GM23248 (cell line): ENCODE measurements around the gene PNPLA8. TPM values are rescaled to one million over a fixed set of nuclear protein-coding genes. Genes with fewer than 3 reads are reported as not detected.

Experiments used
- DNase-seq: peaks from one replicate; pipeline ENCODE4 v3.0.0-alpha.2; 2015
- H2AFZ ChIP-seq: fragments of 200-600 bp; sonication (generic); 2 replicates; pipeline ENCODE4 v1.6.1; 2016; ENCODE audit warnings: antibody characterized with exemption
- H3F3A ChIP-seq: fragments of 200-600 bp; sonication (generic); 2 replicates; pipeline ENCODE4 v1.6.1; 2016; ENCODE audit warnings: mild to moderate bottlenecking, antibody characterized with exemption, mixed run types; ENCODE audit not compliant: insufficient read depth
- H3K27ac ChIP-seq: fragments of 200-600 bp; sonication (generic); 2 replicates; pipeline ENCODE4 v1.5.1; 2016; ENCODE audit warnings: mild to moderate bottlenecking
- H3K27me3 ChIP-seq: fragments of 200-600 bp; sonication (generic); replicated peaks from 2 replicates; pipeline ENCODE4 v1.6.1; 2016; ENCODE audit warnings: mild to moderate bottlenecking; ENCODE audit not compliant: insufficient read depth
- H3K36me3 ChIP-seq: fragments of 200-600 bp; sonication (generic); 2 replicates; pipeline ENCODE4 v1.6.1; 2016; ENCODE audit warnings: low read depth, mild to moderate bottlenecking
- H3K4me1 ChIP-seq: fragments of 200-600 bp; sonication (generic); 2 replicates; pipeline ENCODE4 v1.6.1; 2016; ENCODE audit warnings: mild to moderate bottlenecking; ENCODE audit not compliant: insufficient read depth
- H3K4me2 ChIP-seq: fragments of 200-600 bp; sonication (generic); one replicate; pipeline ENCODE4 v1.6.1; 2016; ENCODE audit warnings: mild to moderate bottlenecking; ENCODE audit not compliant: unreplicated experiment
- H3K4me3 ChIP-seq: fragments of 200-600 bp; sonication (generic); 2 replicates; pipeline ENCODE4 v1.5.1; 2016; ENCODE audit warnings: mild to moderate bottlenecking
- H3K79me2 ChIP-seq: fragments of 200-600 bp; sonication (generic); 2 replicates; pipeline ENCODE4 v1.6.1; 2016; ENCODE audit warnings: mild to moderate bottlenecking; ENCODE audit not compliant: insufficient read depth
- H3K9ac ChIP-seq: fragments of 200-600 bp; sonication (generic); 2 replicates; pipeline ENCODE4 v1.6.1; 2016; ENCODE audit warnings: mild to moderate bottlenecking
- H3K9me2 ChIP-seq: fragments of 200-600 bp; sonication (generic); 2 replicates; pipeline ENCODE4 v1.6.1; 2016; ENCODE audit warnings: mixed run types, mild to moderate bottlenecking, moderate library complexity; ENCODE audit not compliant: insufficient read depth
- H3K9me3 ChIP-seq: fragments of 200-600 bp; sonication (generic); one replicate; pipeline ENCODE4 v1.6.1; 2017; ENCODE audit warnings: low read depth
- H4K20me1 ChIP-seq: fragments of 200-600 bp; sonication (generic); 2 replicates; pipeline ENCODE4 v1.6.0; 2016; ENCODE audit not compliant: insufficient read depth
- EZH2 ChIP-seq: fragments of 200-600 bp; sonication (generic); IDR thresholded peaks from 2 replicates; pipeline ENCODE4 v1.6.1; 2018; ENCODE audit warnings: antibody characterized with exemption, mild to moderate bottlenecking; ENCODE audit not compliant: insufficient read depth, poor library complexity, severe bottlenecking
- EZH2phosphoT487 ChIP-seq: fragments of 200-600 bp; sonication (generic); IDR thresholded peaks from 2 replicates; pipeline ENCODE4 v1.6.1; 2018; ENCODE audit warnings: antibody characterized with exemption, moderate library complexity, mild to moderate bottlenecking, low read depth; ENCODE audit not compliant: insufficient read depth
- WGBS, 2 experiments: methylation state at CpG; one replicate each; pipeline ENCODE4 v1.1.6; 2015 to 2017; ENCODE audit warnings: low lambda C conversion rate in 2 of 2, low coverage in 1 of 2; ENCODE audit errors: missing lambda C conversion rate in 2 of 2; 5-methylcytosine and 5-hydroxymethylcytosine counted together
- in situ Hi-C: fragments of 300-500 bp; cut with MboI; formaldehyde crosslinking; loops from 2 replicates; pipeline ENCODE4 v1.15.0; 2020
- polyA plus RNA-seq: library from polyadenylated mRNA; unstranded; fragments of >200 nt; fragmentation: Nextera tagmentation; extraction: Ambion mirVana; gene quantifications from 2 replicates; pipeline ENCODE4 v1.2.1, GENCODE V29; 2016
- total RNA-seq: library from RNA; depleted of rRNA; stranded (reverse); fragments of >200 nt; shearing (Covaris generic); gene quantifications from 2 replicates; pipeline ENCODE4 v1.2.3, GENCODE V29; 2014

Gene PNPLA8
- total and polyA plus RNA-seq, 2 experiments from 2014 or later = 29.1 to 33.4 TPM

- Histone ChIP-seq H3K9me2 (no peaks in the 10 kb centered on the region), H3K36me3 (no peaks in the 10 kb centered on the region), H3K4me2 (no peak overlapping the region), H3K4me1 (no peaks in the 10 kb centered on the region), H4K20me1 (0 out of 2 replicates have a peak, but pooled peaks cover 2% of the 10 kb centered on the region), H3K27ac (no peak overlapping the region), H3K9ac (no peak overlapping the region), H3K4me3 (no peak overlapping the region), H3K79me2 (no peaks in the 10 kb centered on the region), H3K27me3 (no peaks in the 10 kb centered on the region), H3K9me3 (no peaks in the 10 kb centered on the region), H3F3A (no peaks in the 10 kb centered on the region), H2AFZ (no peak overlapping the region)
- 69 to 88% methylated on average over 2 of the region's 2 CpGs for WGBS, 2 experiments
- no peak for DNase-seq
- TF ChIP-seq EZH2phosphoT487 (no peak), EZH2 (no peak)
- in situ Hi-C loops = no loop called here
Observed at GRCh38 chr7:108451296-108451848, 74.6 kb downstream of the PNPLA8 start.

- WGBS, 2 experiments = 45 to 62% methylated on average over 1 of the region's 1 CpG
- no peak overlapping the region for H3K27ac ChIP-seq
- no peak overlapping the region for H3K9ac ChIP-seq
- H3K9me2 ChIP-seq = no peaks in the 10 kb centered on the region
- no peaks in the 10 kb centered on the region for H3K9me3 ChIP-seq
- in situ Hi-C loops = no loop called here
- H3K36me3 ChIP-seq = no peaks in the 10 kb centered on the region
- DNase-seq = no peak
- no peak overlapping the region for H2AFZ ChIP-seq
- H3K4me1 ChIP-seq = no peaks in the 10 kb centered on the region
- H4K20me1 ChIP-seq = 0 out of 2 replicates have a peak, but pooled peaks cover 2% of the 10 kb centered on the region
- no peaks in the 10 kb centered on the region for H3K27me3 ChIP-seq
- H3F3A ChIP-seq = no peaks in the 10 kb centered on the region
- TF ChIP-seq EZH2phosphoT487 (no peak), EZH2 (no peak)
- H3K4me3 ChIP-seq = no peak overlapping the region
- no peak overlapping the region for H3K4me2 ChIP-seq
- no peaks in the 10 kb centered on the region for H3K79me2 ChIP-seq
Observed at GRCh38 chr7:108450160-108450559, 75.8 kb downstream of the PNPLA8 start.

- Histone ChIP-seq H4K20me1 (0 out of 2 replicates have a peak, but pooled peaks cover 2% of the 10 kb centered on the region), H3K79me2 (no peaks in the 10 kb centered on the region), H3K9ac (no peak overlapping the region), H3K36me3 (no peaks in the 10 kb centered on the region), H3K9me2 (no peaks in the 10 kb centered on the region), H3K4me2 (no peak overlapping the region), H3F3A (no peaks in the 10 kb centered on the region), H3K27ac (no peak overlapping the region), H3K4me3 (no peak overlapping the region), H3K4me1 (no peaks in the 10 kb centered on the region), H3K9me3 (no peaks in the 10 kb centered on the region), H2AFZ (no peak overlapping the region), H3K27me3 (no peaks in the 10 kb centered on the region)
- DNase-seq = no peak
- no peak for TF ChIP-seq EZH2phosphoT487
- no peak for TF ChIP-seq EZH2
- in situ Hi-C loops = no loop called here
Observed at GRCh38 chr7:108449521-108449920, 76.4 kb downstream of the PNPLA8 start.

- Histone ChIP-seq H3K4me1 (no peaks in the 10 kb centered on the region), H3K9me2 (no peaks in the 10 kb centered on the region), H3K9ac (no peak overlapping the region), H3K36me3 (no peaks in the 10 kb centered on the region), H3K27ac (no peak overlapping the region), H4K20me1 (0 out of 2 replicates have a peak, but pooled peaks cover 2% of the 10 kb centered on the region), H3K4me2 (no peak overlapping the region), H3K27me3 (no peaks in the 10 kb centered on the region), H3K4me3 (no peak overlapping the region), H3F3A (no peaks in the 10 kb centered on the region), H3K9me3 (no peaks in the 10 kb centered on the region), H3K79me2 (no peaks in the 10 kb centered on the region), H2AFZ (no peak overlapping the region)
- no peak for TF ChIP-seq EZH2phosphoT487
- TF ChIP-seq EZH2 = no peak
- in situ Hi-C loops = no loop called here
- 23 to 31% methylated on average over 11 of the region's 11 CpGs for WGBS, 2 experiments
- DNase-seq = no peak
Observed at GRCh38 chr7:108448584-108449505, 77.1 kb downstream of the PNPLA8 start.
